EL (cell line): Measurements from ENCODE around the gene PGBD5.
A peak's percentile ranks its signal among the peaks of the same experiment; 100 is the strongest.

Experiments
- DNase-seq: peaks from one replicate; pipeline ENCODE4 v3.0.0-alpha.2; 2016

The PGBD5 gene

GRCh38 chr1:230321341-230321740, 104.8 kb downstream of the PGBD5 start:
- no peak for DNase-seq

- no peak for DNase-seq
Measured at GRCh38 chr1:230320804-230321203, 105.3 kb downstream of the PGBD5 start.

GRCh38 chr1:230319014-230319747, 107.0 kb downstream of the PGBD5 start:
- no peak for DNase-seq

- no peak for DNase-seq
Measured at GRCh38 chr1:230317823-230318819, 108.0 kb downstream of the PGBD5 start.

- DNase-seq, result no peak
Measured at GRCh38 chr1:230316864-230317745, 109.0 kb downstream of the PGBD5 start.

- no peak for DNase-seq
Measured at GRCh38 chr1:230315099-230315498, 111.0 kb downstream of the PGBD5 start.

- DNase-seq, result no peak
Measured at GRCh38 chr1:230314142-230314470, 112.0 kb downstream of the PGBD5 start.

- DNase-seq, result no peak
Measured at GRCh38 chr1:230313453-230314141, 112.5 kb downstream of the PGBD5 start.

GRCh38 chr1:230312676-230313075, 113.5 kb downstream of the PGBD5 start:
- no peak for DNase-seq

- DNase-seq, result peak; percentile 68
Measured at GRCh38 chr1:230310381-230311163, 115.6 kb downstream of the PGBD5 start.

- DNase-seq, result no peak
Measured at GRCh38 chr1:230309646-230310177, 116.4 kb downstream of the PGBD5 start.

GRCh38 chr1:230308821-230309220, 117.3 kb downstream of the PGBD5 start:
- no peak for DNase-seq

- peak; percentile 64 for DNase-seq
Measured at GRCh38 chr1:230308039-230308438, 118.1 kb downstream of the PGBD5 start.

GRCh38 chr1:230307213-230307612, 118.9 kb downstream of the PGBD5 start:
- DNase-seq, result no peak

GRCh38 chr1:230306169-230306568, 120.0 kb downstream of the PGBD5 start:
- no peak for DNase-seq

- peak; percentile 62 for DNase-seq
Measured at GRCh38 chr1:230303822-230304221, 122.3 kb downstream of the PGBD5 start.

GRCh38 chr1:230303069-230303468, 123.1 kb downstream of the PGBD5 start:
- peak; percentile 10 for DNase-seq

- no peak for DNase-seq
Measured at GRCh38 chr1:230301822-230302221, 124.3 kb downstream of the PGBD5 start.

GRCh38 chr1:230301322-230301721, 124.8 kb downstream of the PGBD5 start:
- no peak for DNase-seq

GRCh38 chr1:230300322-230301301, 125.5 kb downstream of the PGBD5 start:
- DNase-seq, result no peak
